ENCODE measurements around the gene PSMB3.
"Not testable (repeated sequence)": the region's sequence is repeated elsewhere in the genome, so short reads cannot be mapped to it uniquely, and the experiment has no call there.

Gene PSMB3

DNA sequence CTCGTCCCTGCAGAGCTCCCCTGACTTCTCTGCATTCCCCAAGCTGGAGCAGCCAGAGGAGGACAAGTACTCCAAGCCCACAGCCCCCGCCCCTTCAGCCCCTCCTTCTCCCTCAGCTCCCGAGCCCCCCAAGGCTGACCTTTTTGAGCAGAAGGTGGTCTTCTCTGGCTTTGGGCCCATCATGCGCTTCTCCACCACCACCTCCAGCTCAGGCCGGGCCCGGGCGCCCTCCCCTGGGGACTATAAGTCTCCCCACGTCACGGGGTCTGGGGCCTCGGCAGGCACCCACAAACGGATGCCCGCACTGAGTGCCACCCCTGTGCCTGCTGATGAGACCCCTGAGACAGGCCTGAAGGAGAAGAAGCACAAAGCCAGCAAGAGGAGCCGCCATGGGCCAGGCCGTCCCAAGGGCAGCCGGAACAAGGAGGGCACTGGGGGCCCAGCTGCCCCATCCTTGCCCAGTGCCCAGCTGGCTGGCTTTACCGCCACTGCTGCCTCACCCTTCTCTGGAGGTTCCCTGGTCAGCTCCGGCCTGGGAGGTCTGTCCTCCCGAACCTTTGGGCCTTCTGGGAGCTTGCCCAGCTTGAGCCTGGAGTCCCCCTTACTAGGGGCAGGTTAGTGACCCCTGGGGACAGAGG is 36.1 kb upstream of the PSMB3 start:
- no peak for DNase-seq

- no peak for DNase-seq
Observed at GRCh38 chr17:38717139-38717745, 35.3 kb upstream of the PSMB3 start.

GRCh38 chr17:38719289-38719942 is 33.1 kb upstream of the PSMB3 start:
- DNase-seq, result no peak

DNA sequence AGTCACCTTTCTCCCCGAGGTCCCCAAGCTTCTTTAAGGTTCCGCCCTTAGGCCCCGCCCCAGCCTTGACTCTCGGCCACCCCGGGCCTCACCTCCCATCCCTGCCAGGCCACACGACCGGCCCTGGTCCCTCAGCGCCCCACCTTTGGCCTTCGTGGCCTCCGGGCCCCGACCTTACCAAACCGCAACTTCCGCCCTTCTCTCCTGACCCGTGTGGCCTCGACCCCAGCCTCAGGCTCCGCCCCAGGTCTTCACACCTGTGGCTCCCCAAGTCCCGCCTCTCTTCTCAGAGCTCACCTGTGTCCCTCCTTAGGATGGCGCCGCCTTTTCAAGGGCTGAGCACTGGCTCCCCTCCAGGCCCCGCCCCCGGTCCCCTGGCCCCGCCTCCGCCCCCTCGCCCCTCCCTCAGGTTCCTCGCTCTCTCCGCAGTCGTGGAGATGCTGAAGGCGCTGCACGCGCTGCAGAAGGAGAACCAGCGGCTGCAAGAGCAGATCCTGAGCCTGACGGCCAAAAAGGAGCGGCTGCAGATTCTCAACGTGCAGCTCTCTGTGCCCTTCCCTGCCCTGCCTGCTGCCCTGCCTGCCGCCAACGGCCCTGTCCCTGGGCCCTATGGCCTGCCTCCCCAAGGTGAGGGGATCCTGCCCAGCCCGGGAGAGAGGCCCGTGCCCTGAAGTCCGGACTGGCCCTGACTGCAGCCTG is 32.4 kb upstream of the PSMB3 start:
- DNase-seq, result no peak

GRCh38 chr17:38720941-38721340 is 31.6 kb upstream of the PSMB3 start:
- no peak for DNase-seq

DNA sequence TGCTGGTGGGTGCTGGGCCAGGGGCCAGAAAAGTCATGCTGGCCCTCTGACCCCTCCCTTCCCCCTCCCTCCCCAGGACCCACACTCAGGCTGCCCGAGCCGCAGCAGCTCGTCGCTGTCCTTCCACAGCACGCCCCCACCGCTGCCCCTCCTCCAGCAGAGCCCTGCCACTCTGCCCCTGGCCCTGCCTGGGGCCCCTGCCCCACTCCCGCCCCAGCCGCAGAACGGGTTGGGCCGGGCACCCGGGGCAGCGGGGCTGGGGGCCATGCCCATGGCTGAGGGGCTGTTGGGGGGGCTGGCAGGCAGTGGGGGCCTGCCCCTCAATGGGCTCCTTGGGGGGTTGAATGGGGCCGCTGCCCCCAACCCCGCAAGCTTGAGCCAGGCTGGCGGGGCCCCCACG is 30.7 kb upstream of the PSMB3 start:
- DNase-seq, result no peak

- DNase-seq, result no peak
Observed at GRCh38 chr17:38724337-38724988, 28.1 kb upstream of the PSMB3 start.

GRCh38 chr17:38725066-38725465 is 27.5 kb upstream of the PSMB3 start:
- DNase-seq, result no peak

DNA sequence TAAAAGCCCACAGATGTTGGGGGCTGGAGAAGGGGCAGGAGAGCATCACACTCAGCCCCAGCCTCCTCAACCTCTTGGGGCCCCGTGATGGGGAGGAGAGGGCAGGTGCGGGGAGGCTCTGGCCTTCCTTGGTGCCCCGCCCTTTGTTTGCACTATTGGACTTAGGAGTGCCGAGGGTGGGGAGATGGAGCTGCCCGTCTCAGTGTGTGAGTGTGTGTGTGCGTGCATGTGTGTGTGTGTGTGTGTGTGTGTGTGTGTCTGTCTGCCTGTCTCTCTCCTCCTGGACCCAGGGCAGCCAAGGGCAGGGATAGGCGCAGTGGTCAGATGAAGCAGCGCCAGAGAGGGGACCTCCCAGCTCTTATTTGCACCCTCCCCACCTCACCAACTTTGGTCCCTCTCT is 26.4 kb upstream of the PSMB3 start:
- DNase-seq, result not testable (repeated sequence)

- no peak for DNase-seq
Observed at GRCh38 chr17:38727736-38728135, 24.8 kb upstream of the PSMB3 start.

DNA sequence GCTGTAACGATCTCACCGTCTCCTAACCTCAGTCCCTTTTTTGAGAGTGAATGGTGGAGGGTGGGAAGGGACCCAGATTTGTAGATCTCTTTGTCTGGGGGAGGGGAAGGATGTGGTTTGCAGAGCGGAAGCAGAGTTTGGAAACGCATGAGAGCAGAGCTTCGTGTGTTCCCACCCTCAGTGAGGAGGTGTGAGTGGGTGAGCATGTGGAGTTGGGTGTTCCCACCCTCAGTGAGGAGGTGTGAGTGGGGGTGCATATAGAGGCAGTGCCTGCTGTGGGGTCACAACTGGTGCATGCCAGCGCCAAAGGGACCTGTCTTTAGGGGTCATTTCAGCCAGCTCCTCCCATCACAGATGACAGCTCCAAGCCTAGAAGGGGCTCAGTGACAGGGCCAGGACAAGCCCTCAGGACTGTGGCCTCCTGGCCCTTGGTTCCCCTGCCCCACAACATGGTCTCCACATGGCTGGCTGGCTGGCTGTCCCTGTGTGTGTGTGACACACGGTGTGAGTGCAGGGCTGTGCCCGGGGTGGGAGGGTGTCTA is 24.2 kb upstream of the PSMB3 start:
- DNase-seq, result no peak

- no peak for DNase-seq
Observed at GRCh38 chr17:38729368-38729885, 23.1 kb upstream of the PSMB3 start.

- DNase-seq, result peak; percentile 70
Observed at GRCh38 chr17:38729886-38730525, 22.5 kb upstream of the PSMB3 start, which contains the start of gene CISD3. Gene CISD3 (plus strand): TSS chr17:38730341. CDS start chr17:38730359, 18 bp downstream.

DNA sequence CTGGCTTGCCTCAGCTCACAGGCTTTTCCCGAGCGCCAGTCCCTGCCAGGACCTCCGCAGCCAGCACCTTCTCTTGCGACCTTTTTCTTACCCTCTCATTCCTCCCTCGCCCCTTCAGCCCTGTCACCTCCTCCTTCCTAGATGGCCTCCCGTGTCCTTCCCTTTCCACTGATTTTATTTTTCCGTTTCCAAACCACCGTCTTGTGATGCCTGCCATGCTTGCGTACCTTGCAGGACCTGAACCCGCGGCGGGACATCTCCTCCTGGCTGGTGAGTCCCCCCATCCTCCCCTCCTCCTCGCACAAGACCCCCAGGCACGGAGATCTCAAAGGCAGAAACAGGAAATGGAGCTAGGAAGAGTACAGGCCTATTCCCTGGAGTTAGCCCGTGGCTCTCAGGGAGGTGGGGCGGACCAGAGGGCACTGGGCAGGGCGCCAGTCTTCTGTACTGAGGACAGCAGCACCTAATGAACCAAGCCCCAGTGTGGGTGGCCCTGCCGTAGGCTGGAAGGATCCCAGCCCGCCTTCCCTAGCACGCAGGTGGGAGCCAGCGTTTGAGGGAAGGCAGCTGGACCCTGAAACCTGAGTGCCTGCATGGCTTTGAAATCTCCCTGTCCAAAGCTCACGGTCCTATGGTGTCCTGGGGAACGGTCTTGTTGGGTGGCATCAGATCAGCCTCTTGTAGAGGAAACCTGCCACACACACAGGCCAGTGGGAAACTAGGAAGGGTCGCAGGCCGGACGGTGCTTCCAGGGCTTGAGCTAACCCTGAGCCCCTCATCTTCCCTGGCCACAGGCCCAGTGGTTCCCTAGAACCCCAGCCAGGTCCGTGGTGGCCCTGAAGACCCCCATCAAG is 21.8 kb upstream of the PSMB3 start:
- DNase-seq, result peak; percentile 33

DNA sequence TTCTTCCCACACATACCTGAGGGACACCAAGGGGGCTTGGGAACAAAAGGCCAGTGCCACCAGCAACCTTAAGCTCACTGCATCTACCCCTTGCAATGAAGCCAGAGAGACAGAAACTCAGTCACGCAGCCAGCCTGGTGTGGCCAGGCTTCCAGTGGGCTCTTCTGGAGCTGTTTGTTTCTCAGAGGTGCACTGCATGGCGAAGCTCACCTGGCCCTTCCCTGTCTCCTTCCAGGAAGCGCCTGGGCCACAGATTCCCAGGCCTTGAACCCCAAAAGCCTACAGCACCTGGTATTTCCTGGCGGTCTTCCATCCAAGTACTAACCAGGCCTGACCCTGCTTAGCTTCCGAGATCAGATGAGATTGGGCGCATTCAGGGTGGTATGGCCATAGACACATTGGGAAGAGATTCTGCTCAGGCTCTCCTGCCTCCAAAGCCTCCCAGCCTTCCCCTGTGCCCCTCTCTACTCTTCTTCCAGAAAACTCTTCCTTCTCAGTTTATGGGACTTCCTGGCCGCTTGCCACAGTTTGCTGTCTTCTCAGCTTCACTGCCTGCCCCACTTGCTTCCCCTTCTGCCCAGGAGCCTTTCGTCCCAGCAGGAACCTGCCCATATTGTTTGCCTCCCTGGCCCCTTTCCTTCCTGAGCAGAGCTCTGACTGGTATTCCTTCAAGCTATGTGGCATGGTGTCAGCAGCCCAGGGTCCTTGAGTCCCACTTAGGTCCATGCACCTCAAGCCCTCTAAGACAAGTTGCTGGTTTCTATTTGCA is 20.8 kb upstream of the PSMB3 start:
- DNase-seq, result no peak

GRCh38 chr17:38732376-38733281 is 19.9 kb upstream of the PSMB3 start:
- no peak for DNase-seq

GRCh38 chr17:38733282-38733981 is 19.1 kb upstream of the PSMB3 start:
- DNase-seq, result no peak

All from T1000 (cell line).